OCI-M2 (cell line): ENCODE results near the gene KAT7.

Experiments
- DNase-seq: peaks from one replicate; lab custom pipeline; 2025; ENCODE audit not compliant: unreplicated experiment; lab: John Stamatoyannopoulos, UW

Gene KAT7

GRCh38 chr17:49866882-49867413 lies 78.5 kb downstream of the KAT7 start:
- DNase-seq, result no peak

GRCh38 chr17:49869038-49869374 lies 80.5 kb downstream of the KAT7 start:
- DNase-seq, result no peak

DNA sequence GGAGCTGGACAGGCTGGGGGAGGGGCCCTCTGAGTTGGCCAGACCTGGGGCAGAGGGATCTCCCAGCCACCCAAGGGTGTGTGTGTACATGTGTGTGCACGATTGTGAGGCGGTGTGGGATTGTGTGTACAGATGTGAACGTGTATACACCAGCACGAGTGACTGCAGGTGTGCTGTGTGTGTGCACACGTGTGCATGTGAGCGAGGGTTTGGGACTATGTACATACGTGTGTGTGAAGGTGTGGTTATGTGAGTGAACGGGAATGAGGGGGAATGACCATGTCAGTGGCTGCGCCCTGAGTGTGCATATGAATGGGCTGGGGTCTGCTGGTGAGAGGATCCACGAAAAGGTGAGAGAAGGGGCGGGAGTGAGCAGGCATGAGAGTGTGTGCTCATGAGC lies 81.8 kb downstream of the KAT7 start:
- DNase-seq, result no peak

DNA sequence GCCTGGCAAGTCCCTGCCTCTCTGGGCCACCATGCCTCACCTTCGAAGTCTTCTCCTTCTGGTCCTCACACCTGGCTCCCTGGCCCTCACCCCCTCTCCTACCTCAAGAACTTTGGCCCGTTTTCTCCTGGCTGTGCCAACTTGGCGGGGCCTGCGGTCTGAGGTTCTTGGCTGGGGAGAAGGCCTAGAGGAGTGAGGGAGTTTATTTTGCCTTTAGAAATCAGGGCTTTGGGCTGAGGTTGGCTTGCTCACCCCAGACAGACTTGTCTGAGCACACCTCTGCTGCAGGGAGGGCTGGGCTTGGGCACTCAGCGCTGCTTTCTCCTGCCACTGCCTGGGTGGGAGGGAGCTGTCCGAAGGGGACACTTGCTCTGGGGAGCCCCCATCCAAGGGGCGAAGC lies 82.7 kb downstream of the KAT7 start:
- no peak for DNase-seq

GRCh38 chr17:49872754-49873377 lies 84.4 kb downstream of the KAT7 start:
- no peak for DNase-seq

DNA sequence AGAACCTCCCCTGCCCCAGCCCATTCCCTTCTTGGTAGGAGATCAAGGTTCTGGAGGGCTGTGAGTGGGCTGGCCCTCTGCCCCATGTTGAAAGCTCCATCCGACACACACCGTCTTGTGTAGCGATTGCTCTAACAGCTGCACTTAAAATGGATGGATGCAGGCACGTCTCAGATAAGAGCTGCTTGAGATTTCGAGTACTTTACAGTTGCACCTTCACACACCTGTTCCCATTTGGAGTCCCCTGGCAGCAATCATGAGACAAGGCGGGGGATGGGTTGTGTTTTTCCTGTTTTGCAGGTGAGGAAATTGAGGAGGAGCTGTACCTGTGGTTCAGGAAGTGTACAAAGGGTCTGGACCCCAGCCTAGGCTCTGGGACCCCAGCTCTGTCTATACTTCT lies 85.0 kb downstream of the KAT7 start:
- no peak for DNase-seq

GRCh38 chr17:49873926-49874325 lies 85.4 kb downstream of the KAT7 start:
- no peak for DNase-seq

GRCh38 chr17:49874911-49875310 lies 86.4 kb downstream of the KAT7 start:
- no peak for DNase-seq

DNA sequence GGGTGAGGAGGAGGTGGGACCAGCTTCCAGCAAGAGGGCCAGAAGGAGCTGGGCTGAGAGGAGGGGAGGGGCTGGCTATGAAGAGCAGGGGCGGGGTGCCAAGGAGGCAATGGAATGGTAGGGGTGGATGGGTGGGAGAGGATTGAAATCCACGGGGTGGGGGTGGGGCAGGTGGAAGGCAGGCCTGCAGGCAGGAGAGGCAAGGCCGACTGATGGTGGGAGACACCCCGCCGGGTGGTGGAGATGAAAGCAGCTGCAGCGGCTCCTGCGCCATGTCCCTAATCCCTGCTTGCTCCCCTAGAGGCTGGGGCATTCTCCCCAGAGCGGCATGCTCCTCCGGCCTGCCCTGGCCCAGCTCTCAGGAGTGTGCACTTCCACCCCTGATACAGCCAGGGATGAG lies 87.2 kb downstream of the KAT7 start:
- DNase-seq, result no peak

DNA sequence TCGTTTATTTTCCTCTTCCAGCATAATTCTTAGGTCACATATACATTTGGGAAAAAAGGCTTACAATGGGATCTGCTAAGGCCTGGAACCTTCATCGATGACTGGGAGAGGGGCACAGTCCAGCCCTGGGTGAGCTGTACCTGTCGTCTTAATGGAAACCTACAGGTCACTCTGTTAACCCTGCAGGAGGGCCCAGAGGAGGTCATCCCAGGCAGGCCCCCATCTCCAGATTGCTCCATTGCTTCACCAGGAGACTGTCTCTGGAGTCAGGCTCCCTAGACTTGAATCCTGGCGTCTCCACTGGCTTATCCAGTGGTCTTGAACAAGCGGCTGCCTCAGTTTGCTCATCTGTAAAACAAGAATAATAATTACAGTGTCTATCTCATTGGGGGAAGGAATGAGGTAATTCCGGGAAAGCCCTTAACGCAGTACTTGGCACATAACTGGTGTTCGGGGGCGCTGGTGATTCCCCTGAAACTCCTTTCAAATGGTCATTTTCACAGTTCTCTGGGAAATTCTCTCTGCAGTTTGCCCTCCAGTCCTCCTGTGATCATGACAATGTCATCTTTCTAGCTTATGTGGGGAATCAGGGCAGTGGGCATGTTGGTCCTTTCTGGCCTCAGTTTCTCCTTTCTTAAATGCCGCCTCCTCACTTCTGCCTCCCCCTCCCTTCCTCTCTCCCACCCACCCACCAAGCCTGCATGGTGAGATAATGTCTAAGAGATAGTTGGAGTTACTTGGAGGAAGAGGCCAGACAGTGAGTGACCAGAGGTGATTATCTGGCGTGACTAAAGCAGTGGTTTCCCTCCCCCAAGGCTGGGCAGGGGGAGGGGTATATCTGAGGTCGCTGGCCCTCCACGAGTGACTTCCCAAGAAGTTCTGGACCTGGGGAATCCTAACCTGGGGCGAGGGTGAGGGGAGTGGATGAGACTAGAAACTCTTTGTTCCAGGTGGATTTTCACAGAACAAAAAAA lies 90.7 kb downstream of the KAT7 start:
- DNase-seq, result no peak

DNA sequence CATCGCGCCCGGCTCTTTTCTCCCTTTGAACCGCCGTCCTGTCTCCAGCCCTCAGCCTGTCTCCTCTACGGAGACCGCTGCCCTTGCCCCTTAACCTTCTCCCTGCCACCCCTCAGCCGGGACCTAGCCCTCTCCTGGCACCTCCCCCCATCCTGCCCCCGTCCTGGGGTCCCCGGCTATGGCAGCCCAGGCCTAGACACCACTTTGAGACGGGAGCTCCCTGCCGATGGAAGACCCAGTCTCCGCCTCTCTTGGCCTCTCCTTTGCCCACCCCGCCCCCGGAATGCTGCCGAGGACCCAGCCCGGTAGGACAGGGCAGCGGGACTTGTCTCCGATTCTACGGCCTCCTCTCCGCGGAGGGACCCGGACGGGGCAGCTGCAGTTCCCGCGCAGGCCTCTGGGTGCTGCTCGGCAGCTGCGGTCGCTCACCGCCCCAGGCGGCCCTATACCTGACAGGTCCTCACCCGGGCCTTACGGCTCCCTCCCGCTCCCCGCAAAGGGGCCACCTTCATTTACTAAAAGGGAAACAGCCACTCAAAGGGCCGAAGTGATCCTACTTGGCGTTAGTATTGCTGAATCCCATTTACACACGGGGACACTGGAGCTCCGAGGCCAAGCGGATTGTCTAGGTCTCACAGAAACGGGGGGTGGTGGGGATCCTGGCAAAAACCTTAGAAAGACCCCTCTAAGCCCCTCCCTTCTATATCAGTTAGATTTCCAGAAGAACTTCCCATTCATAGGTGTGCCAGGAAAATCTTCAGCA lies 92.0 kb downstream of the KAT7 start:
- DNase-seq, result peak; percentile 34

GRCh38 chr17:49881054-49881402 lies 92.5 kb downstream of the KAT7 start:
- DNase-seq, result no peak

DNA sequence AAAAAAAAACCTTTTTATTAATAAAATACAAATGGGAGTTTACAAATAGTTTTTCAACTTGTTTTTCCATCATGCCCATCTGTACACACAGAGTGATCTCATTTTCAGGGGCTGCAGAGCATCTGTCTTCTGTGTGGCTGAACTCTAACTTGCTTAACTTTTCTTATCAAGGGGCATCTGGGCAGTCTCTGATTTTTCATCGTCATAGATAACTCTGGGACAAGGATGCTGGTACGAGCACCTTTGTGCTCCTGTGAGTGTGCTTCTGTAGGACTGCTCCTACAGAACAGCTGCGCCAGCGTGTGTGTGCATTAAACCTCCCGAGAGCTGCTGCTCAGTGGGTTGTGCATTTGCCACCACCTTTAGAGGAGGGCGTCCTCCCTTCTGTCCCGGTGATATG lies 94.0 kb downstream of the KAT7 start:
- no peak for DNase-seq
